ENCODE results near the gene C19orf25.

The C19orf25 gene

GRCh38 chr19:1467490-1468273 lies 11.3 kb downstream of the C19orf25 start:
- no peak for FAIRE-seq

GRCh38 chr19:1467215-1467489 lies 11.9 kb downstream of the C19orf25 start:
- no peak for FAIRE-seq
- TF ChIP-seq PAX5 (IDR thresholded peaks at IDR 0.05; ENCODE audit: insufficient read depth, low read length, severe bottlenecking) (no peak), SPI1 (IDR thresholded peaks at IDR 0.05; ENCODE audit: low read depth, low read length) (no peak), POU2F2 (IDR thresholded peaks at IDR 0.05; ENCODE audit: low read depth, low read length) (no peak)
- DNase-seq (ENCODE audit: insufficient read length, low spot score): no peak

More at GRCh38 chr19:1467490-1468273, 11.3 kb downstream of the C19orf25 start:
- no peak for DNase-seq (ENCODE audit: insufficient read length, low spot score)
- TF ChIP-seq TAF1 (IDR thresholded peaks at IDR 0.05; ENCODE audit: low read depth, low read length) (no peak), SPI1 (IDR thresholded peaks at IDR 0.05; ENCODE audit: low read depth, low read length) (no peak), POU2F2 (IDR thresholded peaks at IDR 0.05; ENCODE audit: low read depth, low read length) (no peak), PAX5 (IDR thresholded peaks at IDR 0.05; ENCODE audit: insufficient read depth, low read length, severe bottlenecking) (no peak)

GRCh38 chr19:1466461-1467214 lies 12.4 kb downstream of the C19orf25 start:
- no peak for DNase-seq (ENCODE audit: insufficient read length, low spot score)
- TF ChIP-seq POLR2AphosphoS5 (IDR thresholded peaks at IDR 0.05; ENCODE audit: low read depth, low read length) (no peak), POLR2A (IDR thresholded peaks at IDR 0.05; ENCODE audit: low read depth, low read length) (no peak), POU2F2 (IDR thresholded peaks at IDR 0.05; ENCODE audit: low read depth, low read length) (no peak), TAF1 (IDR thresholded peaks at IDR 0.05; ENCODE audit: low read depth, low read length) (no peak), PAX5 (IDR thresholded peaks at IDR 0.05; ENCODE audit: insufficient read depth, low read length, severe bottlenecking) (no peak), SPI1 (IDR thresholded peaks at IDR 0.05; ENCODE audit: low read depth, low read length) (no peak)
- no peak for FAIRE-seq

GRCh38 chr19:1466018-1466460 lies 13.0 kb downstream of the C19orf25 start:
- FAIRE-seq: no peak
- no peak for DNase-seq (ENCODE audit: insufficient read length, low spot score)
- TF ChIP-seq SPI1 (IDR thresholded peaks at IDR 0.05; ENCODE audit: low read depth, low read length) (no peak), TAF1 (IDR thresholded peaks at IDR 0.05; ENCODE audit: low read depth, low read length) (no peak), POLR2AphosphoS5 (IDR thresholded peaks at IDR 0.05; ENCODE audit: low read depth, low read length) (no peak)

DNA sequence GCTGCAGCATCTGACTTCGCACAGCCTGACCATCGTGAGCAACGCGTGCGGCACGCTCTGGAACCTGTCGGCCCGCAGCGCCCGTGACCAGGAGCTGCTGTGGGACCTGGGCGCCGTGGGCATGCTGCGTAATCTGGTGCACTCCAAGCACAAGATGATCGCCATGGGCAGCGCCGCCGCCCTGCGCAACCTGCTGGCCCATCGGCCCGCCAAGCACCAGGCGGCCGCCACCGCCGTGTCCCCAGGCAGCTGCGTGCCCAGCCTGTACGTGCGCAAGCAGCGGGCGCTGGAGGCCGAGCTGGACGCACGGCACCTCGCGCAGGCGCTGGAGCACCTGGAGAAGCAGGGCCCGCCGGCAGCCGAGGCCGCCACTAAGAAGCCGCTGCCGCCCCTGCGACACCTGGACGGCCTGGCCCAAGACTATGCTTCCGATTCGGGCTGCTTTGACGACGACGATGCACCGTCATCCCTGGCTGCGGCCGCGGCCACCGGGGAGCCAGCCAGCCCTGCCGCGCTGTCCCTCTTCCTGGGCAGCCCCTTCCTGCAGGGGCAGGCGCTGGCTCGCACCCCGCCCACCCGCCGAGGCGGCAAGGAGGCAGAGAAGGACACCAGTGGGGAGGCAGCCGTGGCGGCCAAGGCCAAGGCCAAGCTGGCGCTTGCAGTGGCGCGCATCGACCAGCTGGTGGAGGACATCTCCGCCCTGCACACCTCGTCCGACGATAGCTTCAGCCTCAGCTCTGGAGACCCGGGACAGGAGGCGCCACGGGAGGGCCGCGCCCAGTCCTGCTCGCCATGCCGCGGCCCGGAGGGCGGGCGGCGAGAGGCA lies 13.6 kb downstream of the C19orf25 start:
- DNase-seq (ENCODE audit: insufficient read length, low spot score) (no peak), FAIRE-seq (peak; percentile 87)
- TF ChIP-seq PAX5 (IDR thresholded peaks at IDR 0.05; ENCODE audit: insufficient read depth, low read length, severe bottlenecking) (no peak), SPI1 (IDR thresholded peaks at IDR 0.05; ENCODE audit: low read depth, low read length) (no peak), POU2F2 (IDR thresholded peaks at IDR 0.05; ENCODE audit: low read depth, low read length) (no peak), POLR2AphosphoS5 (IDR thresholded peaks at IDR 0.05; ENCODE audit: low read depth, low read length) (no peak)

GRCh38 chr19:1461862-1462261 lies 17.2 kb downstream of the C19orf25 start:
- no peak for FAIRE-seq
- no peak for DNase-seq (ENCODE audit: insufficient read length, low spot score)
- TF ChIP-seq POU2F2 (IDR thresholded peaks at IDR 0.05; ENCODE audit: low read depth, low read length): no peak
- TF ChIP-seq POLR2A (IDR thresholded peaks at IDR 0.05; ENCODE audit: low read depth, low read length): no peak
- TF ChIP-seq PAX5 (IDR thresholded peaks at IDR 0.05; ENCODE audit: insufficient read depth, low read length, severe bottlenecking): no peak
- TF ChIP-seq POLR2AphosphoS5 (IDR thresholded peaks at IDR 0.05; ENCODE audit: low read depth, low read length): no peak
- TF ChIP-seq TAF1 (IDR thresholded peaks at IDR 0.05; ENCODE audit: low read depth, low read length): no peak
- TF ChIP-seq SPI1 (IDR thresholded peaks at IDR 0.05; ENCODE audit: low read depth, low read length): no peak

DNA sequence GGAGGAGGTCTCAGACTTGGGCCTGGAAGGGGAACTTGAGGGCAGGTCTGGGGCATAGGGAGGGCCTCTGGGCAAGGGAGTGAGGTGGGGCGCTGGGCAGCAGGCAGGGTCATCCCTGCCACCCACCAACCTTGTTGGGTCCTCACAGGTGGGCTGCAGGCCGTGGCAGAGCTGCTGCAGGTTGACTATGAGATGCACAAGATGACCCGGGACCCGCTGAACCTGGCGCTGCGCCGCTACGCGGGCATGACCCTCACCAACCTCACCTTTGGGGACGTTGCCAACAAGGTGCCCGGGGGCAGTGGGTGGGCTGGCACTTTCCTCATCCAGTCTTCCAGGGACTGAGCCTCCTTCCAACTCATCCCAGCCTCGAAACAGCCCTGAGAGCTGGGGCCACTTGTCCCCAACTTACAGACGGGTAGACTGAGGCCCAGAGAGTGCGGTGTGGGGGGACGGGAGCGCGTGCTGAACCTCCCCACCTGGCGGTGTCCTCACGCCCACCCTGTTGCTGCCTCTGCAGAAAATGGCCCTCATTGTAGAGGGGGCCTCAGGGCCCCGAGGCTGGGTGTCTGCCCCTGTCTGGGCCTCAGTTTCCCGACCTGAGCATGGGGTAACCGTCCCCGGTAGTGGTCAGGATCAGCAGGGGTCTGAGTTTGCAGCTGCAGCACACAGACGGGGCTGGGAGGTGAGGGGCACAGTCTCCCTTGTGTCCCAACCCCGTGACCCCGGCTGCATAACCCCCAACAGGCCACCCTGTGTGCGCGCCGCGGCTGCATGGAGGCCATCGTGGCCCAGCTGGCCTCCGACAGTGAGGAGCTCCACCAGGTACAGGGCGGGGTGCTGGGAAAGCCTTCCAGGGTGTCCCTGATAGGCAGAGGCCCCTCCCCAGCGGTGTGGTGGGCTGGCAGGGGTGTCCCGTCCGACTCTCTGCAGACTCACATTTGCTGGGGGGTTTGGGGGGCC lies 18.7 kb downstream of the C19orf25 start:
- no peak for FAIRE-seq
- no peak for DNase-seq (ENCODE audit: insufficient read length, low spot score)

DNA sequence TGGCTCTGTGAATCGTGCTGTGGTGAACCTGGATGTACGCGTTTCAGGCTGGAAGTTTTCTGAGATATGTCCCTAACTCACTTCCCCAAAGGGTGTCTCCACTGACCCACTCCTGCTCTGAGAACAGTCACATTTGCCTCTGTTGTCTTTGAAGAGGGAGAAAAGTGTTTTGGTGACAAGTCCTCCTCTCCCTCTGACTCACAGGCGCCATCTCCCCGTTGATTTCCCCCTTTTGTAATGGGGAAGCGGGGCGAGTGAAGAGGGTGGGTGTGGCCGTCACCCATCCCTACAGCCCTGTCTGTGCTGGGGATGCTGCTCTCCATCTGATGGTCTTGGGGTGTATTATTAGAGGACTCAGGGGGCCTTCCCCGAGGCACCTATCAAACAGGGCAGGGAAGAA lies 19.5 kb downstream of the C19orf25 start:
- DNase-seq (ENCODE audit: insufficient read length, low spot score) (no peak), FAIRE-seq (no peak)

More for the DNA sequence above, 18.7 kb downstream of the C19orf25 start:
- no peak for TF ChIP-seq POLR2AphosphoS5 (IDR thresholded peaks at IDR 0.05; ENCODE audit: low read depth, low read length)
- no peak for TF ChIP-seq PAX5 (IDR thresholded peaks at IDR 0.05; ENCODE audit: insufficient read depth, low read length, severe bottlenecking)
- TF ChIP-seq POU2F2 (IDR thresholded peaks at IDR 0.05; ENCODE audit: low read depth, low read length): no peak

DNA sequence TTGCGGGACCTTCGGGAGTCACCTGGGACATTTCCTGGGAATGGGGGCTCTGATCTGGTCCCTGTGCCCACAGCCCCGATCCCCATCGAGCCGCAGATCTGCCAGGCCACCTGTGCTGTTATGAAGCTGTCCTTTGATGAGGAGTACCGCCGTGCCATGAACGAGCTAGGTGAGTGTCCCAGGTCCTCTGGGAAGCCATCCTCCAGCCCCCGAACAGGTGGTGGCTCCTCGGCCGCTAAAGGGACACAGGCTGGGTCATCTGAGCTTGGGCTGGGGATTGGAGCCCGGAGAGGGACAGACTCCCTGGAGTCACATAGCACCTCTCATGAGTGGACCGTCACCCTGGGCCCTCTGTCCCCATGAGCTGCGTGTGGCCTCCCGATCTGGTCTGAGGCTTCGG lies 21.1 kb downstream of the C19orf25 start:
- no peak for DNase-seq (ENCODE audit: insufficient read length, low spot score)
- TF ChIP-seq POLR2A (IDR thresholded peaks at IDR 0.05; ENCODE audit: low read depth, low read length) (no peak), TAF1 (IDR thresholded peaks at IDR 0.05; ENCODE audit: low read depth, low read length) (no peak), POLR2AphosphoS5 (IDR thresholded peaks at IDR 0.05; ENCODE audit: low read depth, low read length) (no peak), SPI1 (IDR thresholded peaks at IDR 0.05; ENCODE audit: low read depth, low read length) (no peak), PAX5 (IDR thresholded peaks at IDR 0.05; ENCODE audit: insufficient read depth, low read length, severe bottlenecking) (no peak), POU2F2 (IDR thresholded peaks at IDR 0.05; ENCODE audit: low read depth, low read length) (no peak)

More for the DNA sequence above, 19.5 kb downstream of the C19orf25 start:
- no peak for TF ChIP-seq POLR2A (IDR thresholded peaks at IDR 0.05; ENCODE audit: low read depth, low read length)
- no peak for TF ChIP-seq PAX5 (IDR thresholded peaks at IDR 0.05; ENCODE audit: insufficient read depth, low read length, severe bottlenecking)
- no peak for TF ChIP-seq SPI1 (IDR thresholded peaks at IDR 0.05; ENCODE audit: low read depth, low read length)
- no peak for TF ChIP-seq POLR2AphosphoS5 (IDR thresholded peaks at IDR 0.05; ENCODE audit: low read depth, low read length)
- TF ChIP-seq POU2F2 (IDR thresholded peaks at IDR 0.05; ENCODE audit: low read depth, low read length): no peak
- no peak for TF ChIP-seq TAF1 (IDR thresholded peaks at IDR 0.05; ENCODE audit: low read depth, low read length)

More for the DNA sequence above, 21.1 kb downstream of the C19orf25 start:
- FAIRE-seq: no peak
